AML-193 (cell line): ENCODE measurements around the gene FLNC.

ENCODE experiments used
- DNase-seq, 2 experiments: peaks; one replicate each; lab custom pipeline; 2025; lab: John Stamatoyannopoulos, UW

FLNC gene

DNA sequence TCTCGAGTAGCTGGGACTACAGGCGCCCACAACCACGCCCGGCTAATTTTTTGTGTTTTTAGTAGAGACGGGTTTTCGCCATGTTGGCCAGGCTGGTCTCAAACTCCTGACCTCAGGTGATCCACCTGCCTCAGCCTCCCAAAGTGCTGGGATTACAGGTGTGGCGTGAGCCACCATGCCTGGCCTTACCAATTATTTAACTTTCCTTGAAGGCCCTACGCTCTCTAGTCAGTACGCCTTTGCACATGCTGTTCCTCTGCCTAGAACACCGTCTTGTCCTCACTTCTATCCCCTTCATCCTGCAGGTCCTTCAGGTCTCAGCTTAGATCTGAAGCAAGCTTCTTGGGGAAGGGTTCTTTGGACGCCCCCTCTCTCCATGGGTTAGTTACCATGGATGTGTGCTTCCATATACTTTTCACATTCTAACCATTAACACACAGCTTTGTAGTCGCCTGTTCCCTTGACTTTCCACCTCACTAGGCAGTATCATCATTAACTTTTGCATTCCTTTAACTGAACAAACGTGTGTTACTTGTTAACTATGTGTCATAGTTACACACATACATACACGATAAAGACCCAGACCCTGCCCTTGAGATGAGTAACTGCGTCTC is 31.9 kb downstream of the FLNC start:
- DNase-seq = no peak

DNA sequence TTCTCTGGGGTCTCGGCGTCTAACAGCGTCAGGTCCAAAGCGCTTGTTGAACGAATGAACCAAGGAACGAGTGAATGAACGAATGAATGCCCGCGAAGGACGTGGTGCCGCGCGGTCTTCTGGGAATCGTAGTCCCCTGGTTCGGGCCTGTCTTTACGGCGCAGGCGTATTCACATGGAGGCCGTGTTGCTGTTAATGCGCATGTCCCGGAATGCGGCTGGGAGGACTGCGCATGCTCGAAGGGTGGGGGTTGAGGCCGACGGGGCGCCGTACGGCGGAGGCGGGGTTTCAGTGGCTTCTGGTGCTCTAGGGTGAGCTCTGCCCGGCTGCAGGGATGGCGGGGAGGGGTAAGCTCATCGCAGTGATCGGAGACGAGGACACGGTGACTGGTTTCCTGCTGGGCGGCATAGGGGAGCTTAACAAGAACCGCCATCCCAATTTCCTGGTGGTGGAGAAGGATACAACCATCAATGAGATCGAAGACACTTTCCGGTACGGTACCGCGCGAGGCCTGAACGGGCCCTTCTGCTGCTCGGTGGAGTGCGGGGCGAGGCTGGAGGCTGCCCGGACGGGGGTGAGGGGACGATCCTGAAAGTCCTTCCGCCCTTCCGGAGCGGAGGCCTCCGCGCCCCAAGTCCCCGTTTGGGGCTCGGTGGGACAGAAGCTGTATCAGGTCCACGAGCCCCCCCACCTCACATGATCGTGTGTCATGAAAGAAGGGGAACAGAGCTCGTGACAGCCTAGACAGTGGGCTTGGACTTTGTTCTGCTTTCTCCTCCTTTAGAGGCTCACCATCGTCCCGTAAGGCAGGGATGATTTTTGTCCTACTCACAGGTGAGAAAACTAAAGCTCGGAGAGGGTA is 32.6 kb downstream of the FLNC start, which contains the start of gene ATP6V1F:
TSS of gene ATP6V1F (plus strand) at position 286 of the 862 bp plus-strand sequence. CDS start at position 335, 49 bp downstream.
- DNase-seq = peak; percentile 92 to 94

DNA sequence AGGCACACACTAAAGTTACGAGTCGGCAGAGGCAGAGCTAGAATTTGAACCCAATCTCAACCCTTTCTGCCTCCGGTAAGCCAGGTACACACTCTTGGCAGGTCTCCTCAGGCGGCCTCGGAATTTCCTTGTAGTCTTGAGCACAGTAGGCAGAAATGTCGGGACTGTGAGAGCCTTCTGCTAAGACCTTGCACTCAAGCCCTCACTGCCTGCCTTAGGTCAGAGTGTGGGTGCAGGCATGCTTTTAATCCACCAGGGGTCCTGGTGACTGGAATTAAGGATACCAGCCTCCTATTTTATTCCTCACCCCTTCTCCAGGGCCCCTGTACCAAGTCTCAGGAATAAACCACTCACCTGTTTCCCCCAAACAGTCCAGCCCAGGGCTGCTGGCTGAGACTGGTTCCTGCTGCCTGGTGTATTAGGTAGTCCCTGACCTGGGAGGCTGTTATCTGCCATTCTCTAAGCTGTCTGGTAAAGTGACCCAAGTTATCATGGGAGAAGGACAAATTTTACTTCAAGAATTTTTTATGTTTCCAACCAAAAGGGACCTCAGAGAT is 33.3 kb downstream of the FLNC start:
- DNase-seq = peak; percentile 41 to 52

DNA sequence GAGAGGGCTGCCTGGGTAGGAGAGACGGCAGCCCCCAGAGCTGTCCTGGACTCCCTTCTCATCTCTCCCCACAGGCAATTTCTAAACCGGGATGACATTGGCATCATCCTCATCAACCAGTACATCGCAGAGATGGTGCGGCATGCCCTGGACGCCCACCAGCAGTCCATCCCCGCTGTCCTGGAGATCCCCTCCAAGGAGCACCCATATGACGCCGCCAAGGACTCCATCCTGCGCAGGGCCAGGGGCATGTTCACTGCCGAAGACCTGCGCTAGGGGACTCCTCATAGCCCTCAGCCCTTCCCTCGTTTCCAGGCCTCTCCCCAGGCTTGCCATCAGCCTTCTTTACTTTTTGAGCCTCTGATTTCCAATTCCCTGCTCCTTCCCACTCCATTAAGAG is 35.1 kb downstream of the FLNC start:
- DNase-seq = no peak

DNA sequence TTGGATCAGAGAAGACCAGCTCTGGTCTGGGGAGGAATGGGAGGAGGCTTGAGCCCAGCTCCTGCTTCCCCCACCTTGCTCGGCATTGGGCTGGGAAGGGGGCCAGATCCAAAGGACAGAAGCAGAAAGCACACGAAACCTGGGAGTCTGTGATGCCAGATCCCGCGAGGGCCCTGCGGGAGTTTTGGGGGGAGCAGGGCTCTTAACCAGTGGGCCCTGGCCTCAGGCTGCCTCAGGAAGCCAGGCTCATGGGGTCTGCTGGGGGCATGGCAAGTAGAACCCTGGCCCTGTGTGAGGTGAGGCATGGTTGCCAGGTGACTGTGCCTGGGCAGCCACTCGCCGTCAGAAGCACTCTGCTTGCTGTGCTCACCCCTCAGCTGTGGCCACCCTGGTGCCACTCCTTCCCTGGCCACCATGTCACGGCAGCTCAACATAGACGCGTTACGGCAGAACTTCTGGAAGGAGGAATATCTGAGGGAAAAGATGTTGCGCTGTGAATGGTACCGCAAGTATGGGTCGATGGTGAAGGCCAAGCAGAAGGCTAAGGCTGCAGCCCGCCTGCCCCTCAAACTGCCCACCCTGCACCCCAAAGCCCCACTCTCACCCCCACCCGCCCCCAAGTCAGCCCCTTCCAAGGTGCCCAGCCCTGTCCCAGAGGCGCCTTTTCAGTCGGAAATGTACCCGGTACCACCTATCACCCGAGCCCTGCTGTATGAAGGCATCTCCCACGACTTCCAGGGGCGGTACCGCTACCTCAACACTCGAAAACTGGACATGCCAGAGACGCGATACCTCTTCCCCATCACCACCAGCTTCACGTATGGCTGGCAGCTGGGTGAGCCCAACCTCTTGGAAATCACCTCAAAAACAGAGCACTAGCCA is 36.0 kb downstream of the FLNC start:
- no peak for DNase-seq

DNA sequence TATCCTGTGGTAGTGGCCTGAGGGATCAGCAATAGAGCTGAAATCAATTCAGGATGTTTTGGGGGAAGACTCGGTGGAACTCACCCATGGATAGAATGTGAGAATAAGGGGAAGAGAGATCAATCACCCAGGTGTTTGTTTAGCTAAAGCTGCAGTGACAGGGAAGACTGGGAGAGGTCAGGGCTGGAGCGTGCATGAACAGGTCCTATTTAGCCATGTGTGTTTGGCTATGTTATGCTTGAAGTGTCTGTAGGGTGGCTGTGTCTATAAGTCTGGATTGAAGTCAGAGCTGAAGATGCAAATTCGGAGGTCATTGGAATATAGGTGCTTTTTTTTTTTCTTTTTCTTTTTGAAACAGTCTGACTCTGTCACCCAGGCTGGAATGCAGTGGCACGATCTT is 37.0 kb downstream of the FLNC start:
- no peak for DNase-seq

DNA sequence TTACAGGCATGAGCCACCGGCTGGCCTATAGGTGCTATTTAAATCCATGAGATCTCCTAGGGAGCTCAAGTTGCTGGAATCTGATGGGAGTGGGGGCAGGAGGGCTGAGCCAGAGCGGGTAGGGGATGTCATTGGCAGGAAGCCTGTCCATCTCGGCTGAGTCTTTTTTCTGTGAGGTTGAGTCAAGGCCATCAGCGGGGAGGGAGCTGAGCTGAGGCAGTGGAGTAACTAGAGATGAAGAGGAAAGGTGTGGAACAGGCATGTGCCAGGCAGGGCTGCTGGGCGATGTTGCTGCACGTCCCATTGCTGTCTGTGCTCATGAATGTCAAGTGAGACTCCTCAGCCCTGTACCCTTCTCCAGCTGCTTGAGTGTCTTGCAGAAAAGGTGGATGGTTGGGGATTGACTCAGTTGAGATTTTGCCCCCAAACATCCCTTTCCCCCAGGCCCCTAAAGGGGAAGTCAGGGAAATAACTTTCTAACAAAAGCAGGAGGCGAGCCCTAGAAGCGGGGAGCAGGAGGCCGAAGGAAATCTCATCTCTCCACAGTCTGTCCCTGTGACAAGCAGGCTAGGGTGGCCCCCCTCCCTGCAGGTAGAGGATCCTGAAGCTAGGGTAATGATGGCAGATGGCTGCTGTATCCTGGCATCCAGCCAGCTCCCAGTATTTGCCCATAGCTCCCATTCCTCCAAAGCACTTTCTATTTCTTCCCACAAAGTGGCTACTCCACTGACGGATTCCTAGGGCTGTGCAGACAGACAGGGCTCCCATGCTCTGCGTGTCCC is 37.8 kb downstream of the FLNC start:
- DNase-seq = no peak

DNA sequence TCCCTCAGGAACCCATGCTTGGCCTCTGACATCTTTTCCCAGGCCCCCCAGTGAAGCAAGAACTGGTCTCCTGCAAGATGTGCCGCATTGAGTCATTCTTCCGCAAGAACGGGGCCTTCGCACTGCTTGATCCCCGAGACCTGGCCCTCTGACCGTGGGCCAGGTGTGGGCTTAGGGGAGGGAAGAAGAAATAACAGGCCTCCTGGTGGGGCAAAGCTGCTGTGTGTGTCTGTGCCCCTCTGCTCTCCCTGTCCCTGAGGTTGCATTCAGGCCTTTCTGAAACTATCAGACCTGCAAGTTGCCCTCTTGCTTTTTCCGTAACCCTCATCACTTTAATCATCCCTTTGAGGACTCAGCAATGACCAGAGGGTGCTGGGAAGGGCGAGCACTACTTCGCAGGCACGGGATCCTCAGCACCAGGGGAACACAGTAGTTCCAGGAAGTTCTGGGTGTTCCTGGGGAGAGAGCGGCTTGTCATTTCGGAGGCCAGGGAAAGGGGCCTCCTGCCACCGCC is 38.5 kb downstream of the FLNC start:
- DNase-seq = no peak

DNA sequence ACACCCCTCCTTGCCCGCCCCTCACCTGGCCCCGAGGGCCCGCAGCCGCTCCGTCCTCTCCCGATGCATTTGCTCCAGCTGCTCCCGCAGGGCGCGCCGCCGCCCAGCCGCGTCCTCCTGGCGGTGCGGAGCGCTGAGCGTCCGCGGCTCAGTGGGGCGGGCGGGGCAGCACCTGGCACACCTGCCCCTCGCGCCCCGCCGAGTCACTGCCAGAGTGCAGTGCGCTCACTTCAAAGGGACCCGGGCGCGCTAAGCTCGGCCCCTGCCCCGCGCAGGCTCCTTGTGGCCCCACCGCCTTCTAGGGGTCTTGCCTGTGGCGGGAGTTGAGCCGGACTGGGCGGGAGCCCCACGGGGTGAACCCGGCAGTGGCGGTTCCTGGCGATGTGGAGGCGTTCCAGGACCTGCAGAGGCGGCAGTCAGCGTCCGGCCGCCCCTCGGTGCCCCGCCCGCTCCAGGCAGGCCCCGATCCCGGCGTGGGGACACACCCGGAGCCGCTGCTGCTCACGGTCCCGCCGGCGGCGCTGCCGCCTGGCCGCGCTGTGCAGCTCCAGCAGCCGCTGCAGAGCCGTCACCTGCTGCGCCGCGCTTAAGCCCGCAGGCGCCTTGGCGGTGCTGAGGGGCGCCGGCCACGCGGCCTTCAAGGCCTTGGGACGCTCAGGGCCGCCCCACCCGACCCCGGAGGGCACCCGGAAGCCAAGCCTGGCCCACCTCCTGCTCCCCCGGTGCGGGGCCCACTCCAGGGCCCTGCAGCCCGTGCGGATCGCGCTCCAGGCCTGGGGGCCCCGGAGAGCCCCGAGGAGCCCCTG is 39.1 kb downstream of the FLNC start:
- peak; percentile 15 to 17 for DNase-seq

DNA sequence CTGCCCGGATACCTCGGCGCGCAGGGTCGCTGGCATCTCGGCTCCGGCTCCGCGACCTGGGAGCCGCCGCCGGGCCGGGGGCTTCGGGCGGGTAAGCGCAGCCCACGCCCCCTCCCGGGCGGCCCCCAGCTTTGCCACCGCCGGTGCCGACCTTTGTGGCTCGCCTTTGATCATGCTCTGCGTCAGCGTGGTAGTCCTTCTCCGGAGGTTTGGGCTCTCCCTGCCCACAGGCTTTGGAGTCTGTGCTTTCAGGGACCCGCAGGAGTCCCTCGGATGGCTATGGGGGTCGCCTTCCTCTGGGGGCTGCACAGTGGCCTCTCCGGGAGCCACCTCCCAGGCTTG is 39.7 kb downstream of the FLNC start:
- no peak for DNase-seq

DNA sequence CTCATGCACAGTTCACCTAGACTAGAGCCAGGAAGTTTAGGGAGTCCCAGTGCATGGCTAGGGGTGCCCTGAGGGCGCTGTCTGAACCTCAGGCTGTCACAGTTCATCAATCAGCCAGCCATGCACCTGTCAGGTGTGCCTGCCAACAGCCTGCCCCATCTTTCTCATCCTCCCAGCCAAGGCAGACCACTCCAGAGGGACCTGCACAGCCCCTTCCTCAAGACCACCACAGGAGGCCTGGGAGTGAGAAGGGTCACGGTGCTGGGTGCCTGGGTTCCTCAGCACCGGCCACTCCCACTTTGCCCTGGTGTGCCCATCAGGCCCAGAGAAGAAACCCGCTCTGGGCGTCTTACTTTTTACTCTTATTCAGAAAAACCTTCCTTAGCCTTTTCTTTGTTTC is 40.8 kb downstream of the FLNC start:
- DNase-seq = no peak

DNA sequence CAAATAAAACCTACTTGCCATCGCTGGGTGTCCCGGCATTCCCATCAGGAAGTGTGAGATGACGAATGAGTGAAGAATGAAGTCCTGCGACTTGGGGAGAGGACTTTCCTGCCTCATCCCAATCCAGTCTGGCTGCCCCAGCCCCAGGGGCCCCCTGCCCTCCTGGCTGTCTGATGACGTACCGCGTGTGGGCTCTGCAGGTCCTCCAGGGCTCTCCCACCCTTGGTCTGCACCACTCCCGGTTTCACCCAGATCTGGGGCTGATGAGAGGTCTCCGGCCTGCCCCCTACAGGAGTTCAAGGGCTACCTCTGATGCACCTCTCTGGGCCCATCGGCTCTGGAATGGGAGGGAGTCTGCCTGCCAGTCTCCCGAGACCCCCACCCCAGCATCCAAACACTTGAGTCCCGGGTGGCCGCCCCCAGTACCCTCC is 42.2 kb downstream of the FLNC start:
- no peak for DNase-seq

DNA sequence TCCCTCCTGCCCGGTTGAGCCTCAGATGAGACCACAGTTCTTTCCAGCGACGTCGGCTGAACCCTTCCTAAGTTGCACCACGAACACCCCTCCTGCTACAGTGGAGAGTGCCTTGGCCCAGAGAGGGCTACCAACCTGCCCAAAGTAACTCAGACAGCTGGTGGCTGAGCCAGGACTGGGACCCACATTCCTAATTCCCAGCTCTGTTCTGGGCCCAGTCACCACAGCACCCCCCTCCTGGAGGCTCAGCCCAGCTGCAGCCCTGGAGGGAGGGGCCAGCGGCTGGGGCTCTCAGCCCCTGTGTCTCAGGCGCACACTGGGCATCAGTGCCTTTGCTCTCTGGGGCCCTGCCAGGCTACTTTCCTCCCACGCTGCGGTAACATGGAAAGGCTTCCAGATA is 43.0 kb downstream of the FLNC start:
- no peak for DNase-seq

DNA sequence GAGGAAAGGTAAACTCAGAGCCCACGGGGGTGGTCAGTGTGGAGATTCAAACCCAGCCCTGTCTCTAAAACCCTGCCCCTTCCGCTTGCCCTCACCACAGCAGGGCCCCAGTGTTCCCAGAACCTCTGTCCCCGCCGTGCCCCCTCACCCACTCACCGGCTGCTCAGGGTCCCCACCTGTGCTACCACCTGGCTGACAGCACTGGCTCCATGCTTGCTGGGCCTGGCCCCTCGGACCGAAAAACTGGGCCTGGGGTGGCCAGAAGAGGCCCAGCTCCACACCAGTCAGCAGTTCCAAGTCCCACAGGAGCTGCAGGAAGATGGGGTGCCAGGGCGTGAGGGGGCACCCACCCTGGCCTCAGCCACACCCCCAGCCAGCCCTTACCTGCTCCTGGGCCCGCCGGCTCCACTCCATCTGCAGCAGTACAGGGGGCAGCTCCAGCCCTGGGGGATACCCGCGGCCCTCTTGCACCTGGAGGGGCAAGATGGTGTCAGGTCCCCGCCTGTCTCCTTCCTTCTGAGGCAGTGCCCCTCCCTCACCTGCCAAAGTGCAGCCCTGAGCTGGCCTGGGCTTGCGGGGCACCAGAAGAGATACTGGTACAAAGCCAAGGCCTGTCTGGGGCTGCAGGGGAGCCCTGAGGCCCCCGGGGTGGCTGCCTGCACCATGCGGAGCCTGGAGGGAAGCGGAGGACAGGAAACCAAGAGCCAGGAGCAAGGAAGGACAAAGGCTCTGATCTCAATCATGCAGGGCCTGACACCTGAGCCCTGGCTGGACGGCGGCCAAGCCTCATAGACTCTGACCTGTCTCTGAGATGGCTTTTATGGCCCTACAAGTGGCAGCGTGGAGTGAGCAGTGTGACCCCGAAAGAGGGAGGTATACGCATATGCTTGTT is 44.2 kb downstream of the FLNC start:
- DNase-seq = no peak

DNA sequence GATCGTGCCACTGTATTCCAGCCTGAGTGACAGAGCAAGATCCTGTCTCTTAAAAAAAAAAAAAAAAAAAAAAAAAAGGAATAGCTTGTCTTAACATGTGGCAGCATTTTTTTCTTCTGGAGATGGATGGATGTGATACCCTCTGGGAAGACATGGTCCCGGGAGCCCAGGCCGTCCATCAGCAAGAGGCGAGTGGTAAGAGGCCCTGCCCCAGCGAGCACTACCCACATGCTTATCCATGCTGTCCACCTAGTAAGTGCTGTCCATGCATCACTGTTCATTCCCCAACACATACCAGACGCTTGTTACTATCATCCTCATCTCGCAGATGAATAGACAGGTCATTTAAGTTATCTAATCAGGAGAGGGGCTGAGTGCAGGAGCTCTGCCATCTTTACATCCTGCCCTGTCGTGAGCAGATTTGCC is 45.3 kb downstream of the FLNC start:
- DNase-seq = no peak

DNA sequence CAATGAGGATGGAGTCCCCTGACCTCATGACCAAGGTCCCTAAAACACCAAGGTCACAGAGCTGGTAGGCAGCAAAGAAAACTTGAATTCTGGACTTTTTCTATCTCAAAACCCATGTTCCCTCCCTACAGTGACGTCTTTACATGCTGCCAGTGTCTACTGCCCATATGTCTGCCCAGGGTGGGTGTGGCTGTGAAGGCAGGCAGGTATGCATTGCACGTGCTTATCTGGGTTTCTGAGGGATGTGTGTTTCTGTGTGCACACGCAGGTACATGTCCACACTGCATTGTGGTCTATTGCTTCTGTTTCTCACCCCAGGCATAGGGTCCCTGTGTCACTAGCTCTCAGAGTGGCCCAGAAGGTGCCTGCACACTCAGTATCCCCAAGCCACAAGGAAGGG is 45.9 kb downstream of the FLNC start:
- no peak for DNase-seq

DNA sequence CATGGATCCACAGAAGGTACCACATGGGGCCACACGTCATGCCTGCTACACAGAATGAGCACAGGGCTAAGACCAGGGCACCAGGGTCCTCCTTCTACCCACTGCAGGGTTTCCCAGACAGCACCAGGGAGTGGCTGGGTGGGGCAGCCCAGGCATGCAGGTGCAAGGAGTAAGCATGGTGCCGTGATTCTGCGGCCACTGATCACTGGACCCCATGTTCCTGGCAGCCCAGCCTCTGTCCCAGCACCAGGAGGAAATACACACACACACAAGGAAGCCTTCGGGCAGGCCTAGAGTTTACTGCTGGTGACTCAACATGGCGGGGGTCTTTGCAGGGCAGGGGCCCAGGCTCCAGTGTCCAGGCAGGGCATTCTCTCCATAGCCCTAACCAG is 46.4 kb downstream of the FLNC start:
- no peak for DNase-seq

DNA sequence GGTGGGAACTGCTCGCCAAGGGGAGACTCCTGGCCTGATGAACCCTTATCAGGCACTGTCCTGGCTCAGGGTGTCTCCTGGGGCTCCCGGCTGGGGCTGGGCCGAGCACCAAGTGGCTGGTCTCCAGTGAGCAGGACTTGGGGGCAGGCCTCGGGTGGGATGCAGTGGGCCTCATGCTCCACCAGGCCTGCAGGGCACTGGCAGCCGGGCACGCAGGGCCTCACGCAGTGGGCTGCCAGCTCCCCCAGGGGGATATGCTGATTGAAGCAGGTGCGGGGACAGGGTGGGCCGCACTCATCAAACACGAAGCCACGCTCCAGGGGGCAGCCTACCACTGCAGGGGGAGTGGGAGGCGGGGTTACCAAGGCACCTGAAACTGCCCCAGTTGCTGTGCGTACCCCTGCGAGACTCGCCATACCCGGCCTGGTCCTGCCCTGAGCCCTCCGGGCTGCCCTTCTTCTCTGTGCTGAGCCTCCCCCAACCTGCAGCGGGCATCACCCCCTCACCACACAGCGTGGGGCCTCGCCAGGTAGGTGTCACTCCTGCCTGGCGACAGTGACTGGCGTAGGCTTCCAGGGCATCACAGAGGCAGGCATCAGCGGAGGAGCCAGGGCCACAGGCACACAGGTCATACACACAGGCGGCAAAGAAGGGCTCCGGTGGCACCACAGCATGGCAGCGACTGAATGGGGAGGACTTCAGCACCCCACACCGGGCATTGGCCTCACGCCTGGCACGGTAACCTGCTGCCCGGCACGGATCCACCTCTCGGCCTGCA is 47.0 kb downstream of the FLNC start:
- no peak for DNase-seq

DNA sequence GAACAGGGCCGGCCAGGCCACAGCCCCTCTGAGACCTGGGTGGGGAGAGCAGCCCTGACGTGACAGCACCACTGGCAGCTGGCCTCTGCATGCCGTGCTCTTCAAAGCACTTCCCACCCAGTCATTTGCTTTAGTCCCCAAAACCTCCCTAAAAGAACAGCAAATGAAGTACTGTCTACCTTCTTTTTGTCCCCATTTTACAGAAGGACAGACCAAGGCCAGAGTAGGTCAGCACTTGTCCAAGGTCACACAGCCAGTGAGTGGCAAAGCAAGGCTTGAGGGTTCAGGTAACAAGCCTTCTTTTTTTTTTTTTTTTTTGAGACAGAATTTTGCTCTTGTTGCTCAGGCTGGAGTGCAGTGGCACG is 47.5 kb downstream of the FLNC start:
- no peak for DNase-seq
